ENCODE data around the gene KIAA0232. TPM values are rescaled to one million over a fixed set of nuclear protein-coding genes. Genes with fewer than 3 reads are reported as not detected.

The KIAA0232 gene
- total RNA-seq, 1 experiment from 2014 or later: 28.5 TPM

DNA sequence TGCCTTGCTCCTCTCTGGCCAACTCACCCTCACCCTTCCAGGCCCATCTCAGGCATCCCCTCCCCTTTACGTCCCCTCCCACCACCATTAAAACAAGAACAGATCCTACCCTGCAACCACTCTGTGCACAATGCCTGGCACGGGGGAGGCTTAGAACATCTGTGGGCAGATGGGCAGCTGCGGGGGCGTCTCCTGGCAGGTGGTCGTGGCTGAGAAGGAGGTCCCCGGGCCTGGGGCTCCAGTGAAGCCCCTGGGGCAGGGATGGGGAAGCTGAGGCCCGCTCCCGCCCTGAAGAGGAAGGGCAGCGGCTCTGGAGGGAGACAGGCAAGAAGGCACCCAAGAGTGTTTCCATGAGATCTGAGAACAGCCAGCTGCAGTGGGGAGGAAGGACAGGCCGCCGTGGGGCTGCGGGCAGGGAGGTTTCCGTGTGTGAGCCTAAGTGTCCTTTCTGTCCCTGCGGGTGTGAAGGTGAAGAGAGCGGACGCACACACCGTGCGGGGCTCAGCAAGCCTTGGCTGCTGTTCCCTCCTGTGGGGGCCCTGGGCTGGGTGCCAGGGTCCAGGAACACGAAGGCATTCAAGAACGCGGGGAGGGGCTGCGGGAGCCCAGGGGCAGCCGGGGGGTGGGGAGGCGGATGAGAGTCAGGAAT lies 119.3 kb downstream of the KIAA0232 start:
- Histone ChIP-seq H3K23me2 (ENCODE audit: insufficient read length, low read depth, low read length, poor library complexity, severe bottlenecking) (no peaks in the 10 kb centered on the region), H3T11ph (ENCODE audit: low read length) (no peak overlapping the region), H4K5ac (ENCODE audit: insufficient read length, low read depth, low read length) (no peak overlapping the region), H3K79me1 (ENCODE audit: insufficient read depth, low read depth, low read length, poor library complexity, severe bottlenecking) (no peaks in the 10 kb centered on the region), H2BK20ac (ENCODE audit: low read depth, low read length, poor library complexity, severe bottlenecking) (no peak overlapping the region), H3K4me2 (ENCODE audit: insufficient read depth, insufficient read length, low read length) (no peak overlapping the region), H3K79me2 (ENCODE audit: insufficient read depth, low read length) (no peaks in the 10 kb centered on the region), H2BK12ac (ENCODE audit: insufficient read length, low read depth, low read length) (no peak overlapping the region), H3K4ac (ENCODE audit: low read depth, low read length) (no peak overlapping the region), H3K27ac (ENCODE audit: insufficient read length, low read depth, low read length) (no peak overlapping the region), H2BK15ac (ENCODE audit: low read depth, low read length) (0 out of 2 replicates have a peak overlapping the region, but pooled peaks have one; percentile 41), H4K20me1 (ENCODE audit: control insufficient read depth, insufficient read depth, insufficient read length) (no peaks in the 10 kb centered on the region), H4K8ac (replicated peaks; ENCODE audit: insufficient read length, low read depth, low read length) (no peak overlapping the region), H3K14ac (ENCODE audit: insufficient read depth, low read length) (no peak overlapping the region; the same call in 1 of the 2 replicates), H3K23ac (ENCODE audit: insufficient read length, low read depth, low read length) (no peak overlapping the region), H3K27me3 (ENCODE audit: insufficient read depth, low read length) (no peaks in the 10 kb centered on the region), H2AFZ (ENCODE audit: low read length) (no peak overlapping the region), H4K91ac (ENCODE audit: insufficient read length, low read depth, low read length) (no peak overlapping the region), H3K9ac (ENCODE audit: extremely low read depth, insufficient read length, low read length) (no peak overlapping the region), H3K4me1 (ENCODE audit: insufficient read depth, low read length) (no peaks in the 10 kb centered on the region), H2BK5ac (ENCODE audit: insufficient read length, low read length) (no peak overlapping the region), H3K9me3 (ENCODE audit: control insufficient read depth, low read depth, low read length) (no peaks in the 10 kb centered on the region), H3K56ac (ENCODE audit: insufficient read length, low read depth, low read length) (no peak overlapping the region), H2AK5ac (ENCODE audit: insufficient read length, low read length) (no peak overlapping the region), H3K18ac (ENCODE audit: insufficient read length, low read depth, low read length) (no peak overlapping the region), H2BK120ac (ENCODE audit: low read depth, low read length, poor library complexity, severe bottlenecking) (no peak overlapping the region)
- TF ChIP-seq, protein P1, sequence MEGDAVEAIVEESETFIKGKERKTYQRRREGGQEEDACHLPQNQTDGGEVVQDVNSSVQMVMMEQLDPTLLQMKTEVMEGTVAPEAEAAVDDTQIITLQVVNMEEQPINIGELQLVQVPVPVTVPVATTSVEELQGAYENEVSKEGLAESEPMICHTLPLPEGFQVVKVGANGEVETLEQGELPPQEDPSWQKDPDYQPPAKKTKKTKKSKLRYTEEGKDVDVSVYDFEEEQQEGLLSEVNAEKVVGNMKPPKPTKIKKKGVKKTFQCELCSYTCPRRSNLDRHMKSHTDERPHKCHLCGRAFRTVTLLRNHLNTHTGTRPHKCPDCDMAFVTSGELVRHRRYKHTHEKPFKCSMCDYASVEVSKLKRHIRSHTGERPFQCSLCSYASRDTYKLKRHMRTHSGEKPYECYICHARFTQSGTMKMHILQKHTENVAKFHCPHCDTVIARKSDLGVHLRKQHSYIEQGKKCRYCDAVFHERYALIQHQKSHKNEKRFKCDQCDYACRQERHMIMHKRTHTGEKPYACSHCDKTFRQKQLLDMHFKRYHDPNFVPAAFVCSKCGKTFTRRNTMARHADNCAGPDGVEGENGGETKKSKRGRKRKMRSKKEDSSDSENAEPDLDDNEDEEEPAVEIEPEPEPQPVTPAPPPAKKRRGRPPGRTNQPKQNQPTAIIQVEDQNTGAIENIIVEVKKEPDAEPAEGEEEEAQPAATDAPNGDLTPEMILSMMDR (conservative IDR thresholded peaks at IDR 0.05): no peak
- Mint-ChIP-seq H3K27me3 (ENCODE audit: low read depth) (peaks cover 18% of the 10 kb centered on the region), H3K4me3 (no peak overlapping the region), H3K9me3 (no peaks in the 10 kb centered on the region), H3K4me1 (peaks cover 5 to 9% of the 10 kb centered on the region in 2 experiments; a peak in 3 of 4 replicates), H3K27ac (peak overlapping the region in 1 of 3 experiments; percentile 95; a peak in 2 of 7 replicates), H3K36me3 (ENCODE audit: insufficient read depth in 1 of 3, low read depth in 3 of 3) (no peaks in the 10 kb centered on the region)
- WGBS (ENCODE audit: extremely low coverage, insufficient read length, low lambda C conversion rate): no CpG with 5 or more reads among the region's 24 CpGs
- no peak for DNase-seq

Measured in H9 (cell line).